DND-41 (cell line): ENCODE results near the gene ZFP90.

Experiments
- CTCF ChIP-seq: IDR thresholded peaks from 2 replicates; pipeline ENCODE4 v1.5.1; 2012; ENCODE audit warnings: borderline replicate concordance, low read length, moderate library complexity, mild to moderate bottlenecking; ENCODE audit not compliant: poor library complexity, severe bottlenecking; ENCODE audit errors: extremely low read depth
- EZH2 ChIP-seq: IDR thresholded peaks from 3 replicates; pipeline ENCODE4 v1.6.1; 2012; ENCODE audit warnings: borderline replicate concordance, low read depth, mild to moderate bottlenecking, moderate library complexity, low read length, inconsistent platforms; ENCODE audit not compliant: severe bottlenecking

GRCh38 chr16:68596266-68596665 lies 57.2 kb downstream of the ZFP90 start:
- TF ChIP-seq EZH2: no peak
- no peak for TF ChIP-seq CTCF
